HepG2 (cell line): ENCODE results near the gene DRC7. TPM values are rescaled to one million over a fixed set of nuclear protein-coding genes. Genes with fewer than 3 reads are reported as not detected.
A peak's percentile ranks its signal among the peaks of the same experiment; 100 is the strongest.

Experiments used
- ATAC-seq: fragments of 200-7000 bp; cut with Tn5 transposase; 3 replicates; pipeline ENCODE4 v1.9.1; 2020; ENCODE audit warnings: mild to moderate bottlenecking, moderate library complexity
- BruUV-seq: library from RNA; stranded (reverse); fragments of 400-500 nt; replicated peaks from 2 replicates; lab custom pipeline; 2021; lab: Mats Ljungman, UMichigan
- CTCF ChIA-PET: fragments of 300-600 bp; formaldehyde crosslinking; extraction: SDS; loops from one replicate; lab custom pipeline; 2021; ENCODE audit warnings: low total read pairs, inconsistent platforms, low intra/inter-chr PET ratio; lab: Yijun Ruan, JAX
- POLR2A ChIA-PET: fragments of 350-600 bp; sonication (Branson Sonifier 250); formaldehyde crosslinking; loops from one replicate; lab custom pipeline; 2020; ENCODE audit warnings: antibody characterized with exemption, inconsistent platforms; lab: Yijun Ruan, JAX
- DNase-seq: peaks from one replicate; pipeline ENCODE4 v3.0.0-alpha.2; 2015; ENCODE audit warnings: low spot score
- FAIRE-seq: peaks from 3 replicates; lab custom pipeline; 2011; peaks lifted over from hg19 to GRCh38; lab: Jason Lieb, UNC
- H2AFZ ChIP-seq: one replicate; pipeline ENCODE4 v1.6.1; 2011; ENCODE audit warnings: low read length, inconsistent platforms
- H3K27ac ChIP-seq: fragments of 300-600 bp; 3 replicates; pipeline ENCODE4 v1.8.0; 2011; ENCODE audit warnings: mixed run types, mild to moderate bottlenecking, mixed read lengths, low read length, inconsistent platforms; ENCODE audit not compliant: insufficient read depth; ENCODE audit errors: extremely low read length
- H3K27me3 ChIP-seq, 2 experiments: fragments of 200-600 bp in 1 of 2; 2 replicates in 1 of 2; 3 replicates in 1 of 2; pipeline versions ENCODE4 v1.6.0 to v1.8.0; 2011; ENCODE audit warnings: low read length in 2 of 2, mild to moderate bottlenecking in 2 of 2, moderate library complexity in 2 of 2, inconsistent platforms in 1 of 2; ENCODE audit not compliant: insufficient read depth in 2 of 2, control insufficient read depth in 1 of 2
- H3K36me3 ChIP-seq, 2 experiments: fragments of 200-600 bp in 1 of 2; replicated peaks in 1 of 2; 2 replicates in 1 of 2; 3 replicates in 1 of 2; pipeline versions ENCODE4 v1.5.1 to v1.8.0; 2011; ENCODE audit warnings: low read length in 2 of 2, inconsistent platforms in 1 of 2; ENCODE audit not compliant: insufficient read depth in 2 of 2, control insufficient read depth in 1 of 2
- H3K4me1 ChIP-seq: 2 replicates; pipeline ENCODE4 v1.5.1; 2012; ENCODE audit warnings: low read length, inconsistent platforms; ENCODE audit not compliant: insufficient read depth
- H3K4me2 ChIP-seq: 2 replicates; pipeline ENCODE4 v1.6.0; 2011; ENCODE audit warnings: low read depth, low read length, inconsistent platforms
- H3K4me3 ChIP-seq, 3 experiments: fragments of 200-600 bp in 1 of 3; sonication (generic), shearing (Covaris generic) in 1 of 3; replicated peaks in 1 of 3; 2 replicates each; pipeline ENCODE4 v1.5.1; 2011 to 2016; ENCODE audit warnings: low read length in 3 of 3, inconsistent platforms in 2 of 3, low read depth in 2 of 3, mild to moderate bottlenecking in 2 of 3, control low read depth in 1 of 3, mixed read lengths in 1 of 3; ENCODE audit not compliant: insufficient read depth in 1 of 3
- H3K79me2 ChIP-seq: one replicate; pipeline ENCODE4 v1.6.1; 2011; ENCODE audit warnings: low read length, inconsistent platforms; ENCODE audit not compliant: insufficient read depth
- H3K9ac ChIP-seq: 2 replicates; pipeline ENCODE4 v1.6.0; 2011; ENCODE audit warnings: mild to moderate bottlenecking, low read depth, low read length, inconsistent platforms; ENCODE audit not compliant: insufficient read depth
- H3K9me3 ChIP-seq: 2 replicates; pipeline ENCODE4 v1.5.1; 2012; ENCODE audit warnings: mild to moderate bottlenecking, low read length
- H4K20me1 ChIP-seq: 2 replicates; pipeline ENCODE4 v1.6.0; 2011; ENCODE audit warnings: inconsistent platforms, mild to moderate bottlenecking, low read length, moderate library complexity; ENCODE audit not compliant: insufficient read depth
- AGO1 ChIP-seq: fragments of 200-400 bp; formaldehyde crosslinking; IDR thresholded peaks from 2 replicates; pipeline ENCODE4 v1.6.1; 2017; ENCODE audit warnings: mild to moderate bottlenecking, low read depth, low read length, moderate library complexity; ENCODE audit not compliant: poor library complexity, severe bottlenecking
- ATM ChIP-seq: fragments of 450-650 bp; IDR thresholded peaks from 2 replicates; pipeline ENCODE4 v1.7.1; 2017; ENCODE audit warnings: mild to moderate bottlenecking, borderline replicate concordance
- BRD4 ChIP-seq: sonication (generic); formaldehyde crosslinking; IDR thresholded peaks from 2 replicates; pipeline ENCODE4 v1.4.0; 2020; ENCODE audit warnings: missing genetic modification reagents
- CBX2 ChIP-seq, 2 experiments: fragments of 200-600 bp in 1 of 2; sonication (generic); formaldehyde crosslinking in 1 of 2; IDR thresholded peaks; 2 replicates each; pipeline versions ENCODE4 v1.7.0 to v1.8.1; 2018 to 2022; ENCODE audit warnings: low read depth in 2 of 2, low read length in 1 of 2, mild to moderate bottlenecking in 1 of 2, missing genetic modification reagents in 1 of 2
- EED ChIP-seq: sonication (generic); formaldehyde crosslinking; IDR thresholded peaks from 2 replicates; pipeline ENCODE4 v1.5.0; 2020; ENCODE audit warnings: mild to moderate bottlenecking, missing genetic modification reagents
- HMG20A ChIP-seq: IDR thresholded peaks from 2 replicates; pipeline ENCODE4 v1.6.1; 2016; ENCODE audit warnings: borderline replicate concordance
- HNF4A ChIP-seq: sonication (generic); formaldehyde crosslinking; IDR thresholded peaks from 2 replicates; pipeline ENCODE4 v1.4.0; 2020; ENCODE audit warnings: missing genetic modification reagents
- HOXA5 ChIP-seq: sonication (generic); formaldehyde crosslinking; IDR thresholded peaks from 2 replicates; pipeline ENCODE4 v1.4.0; 2020; ENCODE audit warnings: missing genetic modification reagents
- MED13 ChIP-seq: sonication (generic); formaldehyde crosslinking; IDR thresholded peaks from 2 replicates; pipeline ENCODE4 v1.5.0; 2020; ENCODE audit warnings: missing genetic modification reagents
- NFKB2 ChIP-seq: sonication (generic); formaldehyde crosslinking; IDR thresholded peaks from 2 replicates; pipeline ENCODE4 v1.4.0; 2020; ENCODE audit warnings: missing genetic modification reagents, borderline replicate concordance
- SP2 ChIP-seq: sonication (generic); formaldehyde crosslinking; IDR thresholded peaks from 2 replicates; pipeline ENCODE4 v1.5.1; 2020; ENCODE audit warnings: mild to moderate bottlenecking, missing genetic modification reagents
- TP53 ChIP-seq: sonication (generic); formaldehyde crosslinking; conservative IDR thresholded peaks from 2 replicates; pipeline ENCODE4 v1.4.0; 2020; ENCODE audit warnings: missing genetic modification reagents
- ZBTB7A ChIP-seq: sonication (generic); formaldehyde crosslinking; IDR thresholded peaks from 2 replicates; pipeline ENCODE4 v1.8.0; 2022; ENCODE audit warnings: mild to moderate bottlenecking, missing genetic modification reagents
- ZFP90 ChIP-seq: sonication (generic); formaldehyde crosslinking; IDR thresholded peaks from 2 replicates; pipeline ENCODE4 v1.8.0; 2022; ENCODE audit warnings: missing genetic modification reagents, mild to moderate bottlenecking, inconsistent platforms, borderline replicate concordance
- ZNF263 ChIP-seq: sonication (generic); formaldehyde crosslinking; IDR thresholded peaks from 2 replicates; pipeline ENCODE4 v1.4.0; 2020; ENCODE audit warnings: missing genetic modification reagents
- ZNF569 ChIP-seq: sonication (generic); formaldehyde crosslinking; IDR thresholded peaks from 2 replicates; pipeline ENCODE4 v1.5.0; 2020; ENCODE audit warnings: mild to moderate bottlenecking, missing genetic modification reagents, moderate library complexity, borderline replicate concordance
- ZNF572 ChIP-seq: sonication (generic); formaldehyde crosslinking; IDR thresholded peaks from 2 replicates; pipeline ENCODE4 v1.5.1; 2020; ENCODE audit warnings: mild to moderate bottlenecking, missing genetic modification reagents
- WGBS: methylation state at CpG from one replicate; pipeline ENCODE4 v1.1.6; 2017; ENCODE audit warnings: low lambda C conversion rate; 5-methylcytosine and 5-hydroxymethylcytosine counted together
- in situ Hi-C: cut with HindIII; loops from 2 replicates; pipeline ENCODE4 v1.10.0; 2017; ENCODE audit warnings: low pct_unique_long_range_greater_than_20kb; ENCODE audit not compliant: extremely low pct_ligation_motif_present
- intact Hi-C: fragments of 100-400 bp; cut with micrococcal nuclease; formaldehyde crosslinking; loops from one replicate; pipeline ENCODE4 v1.10.0; 2022; ENCODE audit not compliant: unreplicated experiment
- polyA plus RNA-seq, 8 experiments: library from polyadenylated mRNA; depleted of rRNA in 3 of 8; stranded (reverse) in 7 of 8; unstranded in 1 of 8; fragments of >200 nt; fragmentation: Illumina TruSeq in 4 of 8; extraction: Trizol in 4 of 8; gene quantifications; 2 replicates each; pipeline versions ENCODE4 v1.2.1 to v1.2.3, GENCODE V29; 2011 to 2016; ENCODE audit warnings: low read depth in 4 of 8, missing spikeins in 1 of 8, mixed read lengths in 1 of 8; ENCODE audit not compliant: insufficient read depth in 1 of 8
- total RNA-seq, 5 experiments: library from RNA; depleted of rRNA; stranded (reverse); fragments of >200 nt; fragmentation: Illumina TruSeq; extraction: Trizol; gene quantifications; 2 replicates each; pipeline ENCODE4 v1.2.3, GENCODE V29; 2016; ENCODE audit warnings: low read depth in 1 of 5

The DRC7 gene
- total and polyA plus RNA-seq, 2 of the 13 experiments (the other 11 are each of a cell fraction or from before 2014, with no cell fraction given): 2.7 to 3.4 TPM

- Histone ChIP-seq H3K27ac (no peak overlapping the region), H3K27me3 (no peaks in the 10 kb centered on the region), H4K20me1 (no peaks in the 10 kb centered on the region), H3K9ac (no peak overlapping the region), H3K36me3 (no peaks in the 10 kb centered on the region), H3K9me3 (no peaks in the 10 kb centered on the region), H3K4me1 (peaks cover 72% of the 10 kb centered on the region), H3K4me2 (no peak overlapping the region), H3K4me3 (no peak overlapping the region), H3K79me2 (no peaks in the 10 kb centered on the region), H2AFZ (no peak overlapping the region)
- DNase-seq (no peak), FAIRE-seq (no peak), ATAC-seq (no peak)
- in situ Hi-C loops: loop anchor here (5.0 kb wide), 1 partner anchor 52 kb away; no protein-coding TSS in a partner anchor
- no TSS peak for BruUV-seq
- 70% methylated on average over 4 of the region's 4 CpGs for WGBS
- POLR2A ChIA-PET: no interaction called here
- CTCF ChIA-PET: interaction anchor here (2.6 kb wide), 1 partner anchor 17 kb away, joined by 8 read pairs; no protein-coding TSS in a partner anchor
- intact Hi-C loops: no loop called here
- no peak for TF ChIP-seq HMG20A (CRISPR knock-in tag)
- 0 out of 2 replicates have a peak, but pooled peaks have one; percentile 10 for TF ChIP-seq HNF4A (CRISPR knock-in tag)
- peak; percentile 97 for TF ChIP-seq ZNF263 (CRISPR knock-in tag)
Observed at GRCh38 chr16:57665541-57665940, 29.1 kb upstream of the DRC7 start.

- Histone ChIP-seq H3K79me2 (no peaks in the 10 kb centered on the region), H2AFZ (no peak overlapping the region), H3K27me3 (no peaks in the 10 kb centered on the region), H3K36me3 (no peaks in the 10 kb centered on the region), H3K9me3 (no peaks in the 10 kb centered on the region), H3K9ac (peak overlapping the region; percentile 42; the same call in 1 of the 2 replicates), H3K27ac (peak overlapping the region; percentile 79), H4K20me1 (no peaks in the 10 kb centered on the region), H3K4me2 (peak overlapping the region; percentile 80), H3K4me3 (peak overlapping the region in 1 of 3 experiments; percentile 60; a peak in 1 of 6 replicates), H3K4me1 (peaks cover 71% of the 10 kb centered on the region)
- in situ Hi-C loops (loop anchor here (5.0 kb wide), 1 partner anchor 51 kb away; no protein-coding TSS in a partner anchor), intact Hi-C loops (loop anchor here (1.0 to 2.0 kb wide), 2 partner anchors 28 to 54 kb away; partner anchors contain the start of gene DRC7)
- WGBS: 66% methylated on average over 11 of the region's 11 CpGs
- no peak; the same call in 2 of the 3 replicates for ATAC-seq
- no peak for DNase-seq
- CTCF ChIA-PET: interaction anchor here (2.6 kb wide), 2 partner anchors 17 to 18 kb away, joined by 8 to 14 read pairs; no protein-coding TSS in a partner anchor
- POLR2A ChIA-PET: interaction anchor here (1.0 to 2.2 kb wide), 11 partner anchors 16 to 294 kb away, joined by 3 to 41 read pairs (median 8); partner anchors contain the start of genes CX3CL1, DRC7 and KATNB1
- no peak for FAIRE-seq
- no TSS peak for BruUV-seq
- TF ChIP-seq SP2 (CRISPR knock-in tag) (peak; percentile 23; the same call in 1 of the 2 replicates), TP53 (CRISPR knock-in tag) (no peak), ATM (no peak), BRD4 (peak; percentile 58; the same call in 1 of the 2 replicates), ZBTB7A (CRISPR knock-in tag) (0 out of 2 replicates have a peak, but pooled peaks have one; percentile 23), ZNF572 (CRISPR knock-in tag) (0 out of 2 replicates have a peak, but pooled peaks have one; percentile 19), NFKB2 (CRISPR knock-in tag) (peak; percentile 69; the same call in 1 of the 2 replicates), HOXA5 (CRISPR knock-in tag) (0 out of 2 replicates have a peak, but pooled peaks have one; percentile 62), CBX2 (IDR thresholded peaks at IDR 0.05; ENCODE audit: low read depth, low read length) (no peak), CBX2 (CRISPR knock-in tag; IDR thresholded peaks at IDR 0.05; ENCODE audit: low read depth) (peak; percentile 49; the same call in 1 of the 2 replicates), ZNF569 (no peak), EED (CRISPR knock-in tag) (peak; percentile 84), MED13 (CRISPR knock-in tag) (0 out of 2 replicates have a peak, but pooled peaks have one; percentile 32), ZFP90 (CRISPR knock-in tag) (0 out of 2 replicates have a peak, but pooled peaks have one; percentile 37), AGO1 (peak; percentile 26)
Observed at GRCh38 chr16:57666353-57667047, 28.1 kb upstream of the DRC7 start.
